NB4 (cell line): ENCODE measurements around the gene PTRH2.
"Not testable (repeated sequence)": the region's sequence is repeated elsewhere in the genome, so short reads cannot be mapped to it uniquely, and the experiment has no call there.

ENCODE experiments used
- MYC ChIP-seq: IDR thresholded peaks from 2 replicates; pipeline ENCODE4 v1.6.1; 2011; ENCODE audit warnings: low read depth, low read length
- POLR2A ChIP-seq: IDR thresholded peaks from 2 replicates; pipeline ENCODE4 v1.6.1; 2011; ENCODE audit warnings: mild to moderate bottlenecking; ENCODE audit not compliant: insufficient read length; ENCODE audit errors: extremely low read depth
- TF ChIP-seq, protein P1 (sequence below): IDR thresholded peaks from one replicate; pipeline ENCODE4 v1.5.1; 2012; ENCODE audit warnings: low read depth, low read length
- TF ChIP-seq, protein P2 (sequence below): IDR thresholded peaks from 2 replicates; pipeline ENCODE4 v1.6.1; 2011; ENCODE audit warnings: low read depth, low read length

DNA sequence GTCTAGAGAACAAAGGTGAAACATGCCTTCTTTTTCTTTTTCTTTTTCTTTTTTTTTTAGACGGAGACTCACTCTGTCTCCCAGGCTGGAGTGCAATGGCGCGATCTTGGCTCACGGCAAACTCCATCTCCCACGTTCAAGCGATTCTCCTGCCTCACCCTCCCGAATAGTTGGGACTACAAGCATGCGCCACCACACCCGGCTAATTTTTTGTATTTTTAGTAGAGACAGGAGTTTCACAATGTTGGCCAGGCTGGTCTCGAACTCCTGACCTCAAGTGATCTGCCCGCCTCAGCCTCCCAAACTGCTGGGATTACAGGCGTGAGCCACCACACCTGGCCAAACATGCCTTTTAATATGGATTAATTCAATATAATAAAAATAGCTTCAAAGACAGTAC, 47.8 kb upstream of the PTRH2 start:
- not testable (repeated sequence) for TF ChIP-seq MYC, POLR2A
- TF ChIP-seq, protein P1, sequence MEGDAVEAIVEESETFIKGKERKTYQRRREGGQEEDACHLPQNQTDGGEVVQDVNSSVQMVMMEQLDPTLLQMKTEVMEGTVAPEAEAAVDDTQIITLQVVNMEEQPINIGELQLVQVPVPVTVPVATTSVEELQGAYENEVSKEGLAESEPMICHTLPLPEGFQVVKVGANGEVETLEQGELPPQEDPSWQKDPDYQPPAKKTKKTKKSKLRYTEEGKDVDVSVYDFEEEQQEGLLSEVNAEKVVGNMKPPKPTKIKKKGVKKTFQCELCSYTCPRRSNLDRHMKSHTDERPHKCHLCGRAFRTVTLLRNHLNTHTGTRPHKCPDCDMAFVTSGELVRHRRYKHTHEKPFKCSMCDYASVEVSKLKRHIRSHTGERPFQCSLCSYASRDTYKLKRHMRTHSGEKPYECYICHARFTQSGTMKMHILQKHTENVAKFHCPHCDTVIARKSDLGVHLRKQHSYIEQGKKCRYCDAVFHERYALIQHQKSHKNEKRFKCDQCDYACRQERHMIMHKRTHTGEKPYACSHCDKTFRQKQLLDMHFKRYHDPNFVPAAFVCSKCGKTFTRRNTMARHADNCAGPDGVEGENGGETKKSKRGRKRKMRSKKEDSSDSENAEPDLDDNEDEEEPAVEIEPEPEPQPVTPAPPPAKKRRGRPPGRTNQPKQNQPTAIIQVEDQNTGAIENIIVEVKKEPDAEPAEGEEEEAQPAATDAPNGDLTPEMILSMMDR: not testable (repeated sequence)
- TF ChIP-seq, protein P2, sequence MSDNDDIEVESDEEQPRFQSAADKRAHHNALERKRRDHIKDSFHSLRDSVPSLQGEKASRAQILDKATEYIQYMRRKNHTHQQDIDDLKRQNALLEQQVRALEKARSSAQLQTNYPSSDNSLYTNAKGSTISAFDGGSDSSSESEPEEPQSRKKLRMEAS: not testable (repeated sequence)
